HEK293 (cell line): Measurements from ENCODE around the gene MPZL2.

Experiments
- KLF1 ChIP-seq: fragments of 450-650 bp; formaldehyde crosslinking; IDR thresholded peaks from 2 replicates; pipeline ENCODE4 v1.5.1; 2016; ENCODE audit warnings: missing biosample characterization, missing genetic modification characterization
- KLF16 ChIP-seq: fragments of 450-650 bp; formaldehyde crosslinking; IDR thresholded peaks from 2 replicates; pipeline ENCODE4 v1.5.1; 2017; ENCODE audit warnings: missing biosample characterization, missing genetic modification characterization
- KLF9 ChIP-seq: fragments of 450-650 bp; formaldehyde crosslinking; IDR thresholded peaks from 2 replicates; pipeline ENCODE4 v1.5.1; 2016; ENCODE audit warnings: missing biosample characterization, missing genetic modification characterization, low read depth
- RBAK ChIP-seq: fragments of 450-650 bp; formaldehyde crosslinking; IDR thresholded peaks from 2 replicates; pipeline ENCODE4 v1.5.1; 2016; ENCODE audit warnings: missing biosample characterization, missing genetic modification characterization
- ZNF174 ChIP-seq: fragments of 450-650 bp; formaldehyde crosslinking; IDR thresholded peaks from 2 replicates; pipeline ENCODE4 v1.5.0; 2017; ENCODE audit warnings: missing biosample characterization, mild to moderate bottlenecking, missing genetic modification characterization
- ZNF391 ChIP-seq: fragments of 450-650 bp; formaldehyde crosslinking; IDR thresholded peaks from 2 replicates; pipeline ENCODE4 v1.5.1; 2016; ENCODE audit warnings: low read depth, missing biosample characterization, missing genetic modification characterization, borderline replicate concordance
- ZNF501 ChIP-seq: fragments of 450-650 bp; formaldehyde crosslinking; IDR thresholded peaks from 2 replicates; pipeline ENCODE4 v1.5.1; 2016; ENCODE audit warnings: missing biosample characterization, missing genetic modification characterization
- ZNF837 ChIP-seq: fragments of 450-650 bp; formaldehyde crosslinking; IDR thresholded peaks from 2 replicates; pipeline ENCODE4 v1.5.1; 2016; ENCODE audit warnings: missing biosample characterization, missing genetic modification characterization
- TF ChIP-seq, protein P1 (sequence below): fragments of 450-650 bp; formaldehyde crosslinking; IDR thresholded peaks from 2 replicates; pipeline ENCODE4 v1.5.1; 2016; ENCODE audit warnings: missing biosample characterization, missing genetic modification characterization, borderline replicate concordance
- TF ChIP-seq, protein P2 (sequence below): fragments of 450-650 bp; formaldehyde crosslinking; IDR thresholded peaks from 2 replicates; pipeline ENCODE4 v1.5.1; 2016; ENCODE audit warnings: missing biosample characterization, missing genetic modification characterization
- TF ChIP-seq, protein P3 (sequence below): fragments of 450-650 bp; formaldehyde crosslinking; IDR thresholded peaks from 2 replicates; pipeline ENCODE4 v1.5.1; 2016; ENCODE audit warnings: missing biosample characterization, missing genetic modification characterization
- TF ChIP-seq, protein P4 (sequence below): fragments of 450-650 bp; formaldehyde crosslinking; IDR thresholded peaks from 2 replicates; pipeline ENCODE4 v1.5.1; 2016; ENCODE audit warnings: missing biosample characterization, missing genetic modification characterization

GRCh38 chr11:118259138-118259537 lies 5.0 kb downstream of the MPZL2 start:
- TF ChIP-seq ZNF391 (tag by site-specific recombination): no peak
- no peak for TF ChIP-seq ZNF837 (tag by site-specific recombination)
- no peak for TF ChIP-seq KLF1
- TF ChIP-seq, protein P1, sequence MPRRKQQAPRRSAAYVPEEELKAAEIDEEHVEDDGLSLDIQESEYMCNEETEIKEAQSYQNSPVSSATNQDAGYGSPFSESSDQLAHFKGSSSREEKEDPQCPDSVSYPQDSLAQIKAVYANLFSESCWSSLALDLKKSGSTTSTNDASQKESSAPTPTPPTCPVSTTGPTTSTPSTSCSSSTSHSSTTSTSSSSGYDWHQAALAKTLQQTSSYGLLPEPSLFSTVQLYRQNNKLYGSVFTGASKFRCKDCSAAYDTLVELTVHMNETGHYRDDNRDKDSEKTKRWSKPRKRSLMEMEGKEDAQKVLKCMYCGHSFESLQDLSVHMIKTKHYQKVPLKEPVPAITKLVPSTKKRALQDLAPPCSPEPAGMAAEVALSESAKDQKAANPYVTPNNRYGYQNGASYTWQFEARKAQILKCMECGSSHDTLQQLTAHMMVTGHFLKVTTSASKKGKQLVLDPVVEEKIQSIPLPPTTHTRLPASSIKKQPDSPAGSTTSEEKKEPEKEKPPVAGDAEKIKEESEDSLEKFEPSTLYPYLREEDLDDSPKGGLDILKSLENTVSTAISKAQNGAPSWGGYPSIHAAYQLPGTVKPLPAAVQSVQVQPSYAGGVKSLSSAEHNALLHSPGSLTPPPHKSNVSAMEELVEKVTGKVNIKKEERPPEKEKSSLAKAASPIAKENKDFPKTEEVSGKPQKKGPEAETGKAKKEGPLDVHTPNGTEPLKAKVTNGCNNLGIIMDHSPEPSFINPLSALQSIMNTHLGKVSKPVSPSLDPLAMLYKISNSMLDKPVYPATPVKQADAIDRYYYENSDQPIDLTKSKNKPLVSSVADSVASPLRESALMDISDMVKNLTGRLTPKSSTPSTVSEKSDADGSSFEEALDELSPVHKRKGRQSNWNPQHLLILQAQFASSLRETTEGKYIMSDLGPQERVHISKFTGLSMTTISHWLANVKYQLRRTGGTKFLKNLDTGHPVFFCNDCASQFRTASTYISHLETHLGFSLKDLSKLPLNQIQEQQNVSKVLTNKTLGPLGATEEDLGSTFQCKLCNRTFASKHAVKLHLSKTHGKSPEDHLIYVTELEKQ (tag by site-specific recombination): no peak
- no peak for TF ChIP-seq KLF16 (tag by site-specific recombination)
- TF ChIP-seq RBAK (tag by site-specific recombination): no peak
- no peak for TF ChIP-seq ZNF501 (tag by site-specific recombination)
- TF ChIP-seq, protein P2, sequence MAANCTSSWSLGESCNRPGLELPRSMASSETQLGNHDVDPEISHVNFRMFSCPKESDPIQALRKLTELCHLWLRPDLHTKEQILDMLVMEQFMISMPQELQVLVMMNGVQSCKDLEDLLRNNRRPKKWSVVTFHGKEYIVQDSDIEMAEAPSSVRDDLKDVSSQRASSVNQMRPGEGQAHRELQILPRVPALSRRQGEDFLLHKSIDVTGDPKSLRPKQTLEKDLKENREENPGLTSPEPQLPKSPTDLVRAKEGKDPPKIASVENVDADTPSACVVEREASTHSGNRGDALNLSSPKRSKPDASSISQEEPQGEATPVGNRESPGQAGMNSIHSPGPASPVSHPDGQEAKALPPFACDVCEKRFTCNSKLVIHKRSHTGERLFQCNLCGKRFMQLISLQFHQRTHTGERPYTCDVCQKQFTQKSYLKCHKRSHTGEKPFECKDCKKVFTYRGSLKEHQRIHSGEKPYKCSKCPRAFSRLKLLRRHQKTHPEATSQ: no peak
- no peak for TF ChIP-seq KLF9 (tag by site-specific recombination)
- no peak for TF ChIP-seq ZNF174
- TF ChIP-seq, protein P3, sequence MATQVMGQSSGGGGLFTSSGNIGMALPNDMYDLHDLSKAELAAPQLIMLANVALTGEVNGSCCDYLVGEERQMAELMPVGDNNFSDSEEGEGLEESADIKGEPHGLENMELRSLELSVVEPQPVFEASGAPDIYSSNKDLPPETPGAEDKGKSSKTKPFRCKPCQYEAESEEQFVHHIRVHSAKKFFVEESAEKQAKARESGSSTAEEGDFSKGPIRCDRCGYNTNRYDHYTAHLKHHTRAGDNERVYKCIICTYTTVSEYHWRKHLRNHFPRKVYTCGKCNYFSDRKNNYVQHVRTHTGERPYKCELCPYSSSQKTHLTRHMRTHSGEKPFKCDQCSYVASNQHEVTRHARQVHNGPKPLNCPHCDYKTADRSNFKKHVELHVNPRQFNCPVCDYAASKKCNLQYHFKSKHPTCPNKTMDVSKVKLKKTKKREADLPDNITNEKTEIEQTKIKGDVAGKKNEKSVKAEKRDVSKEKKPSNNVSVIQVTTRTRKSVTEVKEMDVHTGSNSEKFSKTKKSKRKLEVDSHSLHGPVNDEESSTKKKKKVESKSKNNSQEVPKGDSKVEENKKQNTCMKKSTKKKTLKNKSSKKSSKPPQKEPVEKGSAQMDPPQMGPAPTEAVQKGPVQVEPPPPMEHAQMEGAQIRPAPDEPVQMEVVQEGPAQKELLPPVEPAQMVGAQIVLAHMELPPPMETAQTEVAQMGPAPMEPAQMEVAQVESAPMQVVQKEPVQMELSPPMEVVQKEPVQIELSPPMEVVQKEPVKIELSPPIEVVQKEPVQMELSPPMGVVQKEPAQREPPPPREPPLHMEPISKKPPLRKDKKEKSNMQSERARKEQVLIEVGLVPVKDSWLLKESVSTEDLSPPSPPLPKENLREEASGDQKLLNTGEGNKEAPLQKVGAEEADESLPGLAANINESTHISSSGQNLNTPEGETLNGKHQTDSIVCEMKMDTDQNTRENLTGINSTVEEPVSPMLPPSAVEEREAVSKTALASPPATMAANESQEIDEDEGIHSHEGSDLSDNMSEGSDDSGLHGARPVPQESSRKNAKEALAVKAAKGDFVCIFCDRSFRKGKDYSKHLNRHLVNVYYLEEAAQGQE (tag by site-specific recombination): no peak
- TF ChIP-seq, protein P4, sequence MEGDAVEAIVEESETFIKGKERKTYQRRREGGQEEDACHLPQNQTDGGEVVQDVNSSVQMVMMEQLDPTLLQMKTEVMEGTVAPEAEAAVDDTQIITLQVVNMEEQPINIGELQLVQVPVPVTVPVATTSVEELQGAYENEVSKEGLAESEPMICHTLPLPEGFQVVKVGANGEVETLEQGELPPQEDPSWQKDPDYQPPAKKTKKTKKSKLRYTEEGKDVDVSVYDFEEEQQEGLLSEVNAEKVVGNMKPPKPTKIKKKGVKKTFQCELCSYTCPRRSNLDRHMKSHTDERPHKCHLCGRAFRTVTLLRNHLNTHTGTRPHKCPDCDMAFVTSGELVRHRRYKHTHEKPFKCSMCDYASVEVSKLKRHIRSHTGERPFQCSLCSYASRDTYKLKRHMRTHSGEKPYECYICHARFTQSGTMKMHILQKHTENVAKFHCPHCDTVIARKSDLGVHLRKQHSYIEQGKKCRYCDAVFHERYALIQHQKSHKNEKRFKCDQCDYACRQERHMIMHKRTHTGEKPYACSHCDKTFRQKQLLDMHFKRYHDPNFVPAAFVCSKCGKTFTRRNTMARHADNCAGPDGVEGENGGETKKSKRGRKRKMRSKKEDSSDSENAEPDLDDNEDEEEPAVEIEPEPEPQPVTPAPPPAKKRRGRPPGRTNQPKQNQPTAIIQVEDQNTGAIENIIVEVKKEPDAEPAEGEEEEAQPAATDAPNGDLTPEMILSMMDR (tag by site-specific recombination): no peak
